Kidney epithelial cell (primary cell): ENCODE measurements around the gene DIP2C. TPM values are rescaled to one million over a fixed set of nuclear protein-coding genes. Genes with fewer than 3 reads are reported as not detected.
A peak's percentile ranks its signal among the peaks of the same experiment; 100 is the strongest.
"Not testable (repeated sequence)": the region's sequence is repeated elsewhere in the genome, so short reads cannot be mapped to it uniquely, and the experiment has no call there.

Experiments
- DNase-seq: peaks from one replicate; pipeline ENCODE4 v3.0.0-alpha.2; 2010; ENCODE audit warnings: low read depth
- H3K27me3 ChIP-seq: 2 replicates; pipeline ENCODE4 v1.6.0; 2011; ENCODE audit warnings: low read length; ENCODE audit not compliant: control insufficient read depth, insufficient read depth
- H3K36me3 ChIP-seq: 2 replicates; pipeline ENCODE4 v1.5.1; 2011; ENCODE audit warnings: low read length; ENCODE audit not compliant: control insufficient read depth, insufficient read depth
- H3K4me3 ChIP-seq: 2 replicates; pipeline ENCODE4 v1.5.1; 2011; ENCODE audit warnings: low read depth, mild to moderate bottlenecking, control low read depth, low read length
- total RNA-seq: library from RNA; depleted of rRNA; stranded (reverse); fragments of >200 nt; gene quantifications from 2 replicates; pipeline ENCODE4 v1.2.3, GENCODE V29; 2015
- TF ChIP-seq, protein P1 (sequence below): IDR thresholded peaks from 2 replicates; pipeline ENCODE4 v1.5.1; 2011; ENCODE audit warnings: mild to moderate bottlenecking, moderate library complexity, low read length, control low read depth, inconsistent platforms; ENCODE audit not compliant: insufficient read depth, poor library complexity, severe bottlenecking

Gene DIP2C
- total RNA-seq, 1 donor from 2014 or later, result 19.2 TPM

DNA sequence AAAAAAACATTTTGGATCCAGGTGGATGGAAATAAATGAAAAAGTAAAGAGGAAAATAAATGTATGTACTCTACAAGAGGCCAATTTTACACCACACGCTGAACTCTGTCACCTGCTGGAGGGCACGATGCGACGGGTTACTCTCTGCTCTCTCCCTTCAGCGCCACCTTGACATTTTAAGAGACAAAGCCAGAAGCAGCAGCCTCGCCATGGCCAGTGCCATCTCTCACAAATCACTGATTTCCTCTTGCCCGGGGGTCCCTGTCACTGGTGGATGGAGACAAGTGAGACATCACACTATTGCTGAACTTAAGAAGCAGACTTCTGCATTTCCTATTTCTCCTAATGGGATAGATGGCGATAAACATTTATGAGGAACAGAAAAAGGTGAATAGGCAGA, 364.2 kb downstream of the DIP2C start:
- no peak for DNase-seq
- H3K4me3 ChIP-seq, result no peak overlapping the region
- H3K27me3 ChIP-seq, result no peaks in the 10 kb centered on the region
- TF ChIP-seq, protein P1, sequence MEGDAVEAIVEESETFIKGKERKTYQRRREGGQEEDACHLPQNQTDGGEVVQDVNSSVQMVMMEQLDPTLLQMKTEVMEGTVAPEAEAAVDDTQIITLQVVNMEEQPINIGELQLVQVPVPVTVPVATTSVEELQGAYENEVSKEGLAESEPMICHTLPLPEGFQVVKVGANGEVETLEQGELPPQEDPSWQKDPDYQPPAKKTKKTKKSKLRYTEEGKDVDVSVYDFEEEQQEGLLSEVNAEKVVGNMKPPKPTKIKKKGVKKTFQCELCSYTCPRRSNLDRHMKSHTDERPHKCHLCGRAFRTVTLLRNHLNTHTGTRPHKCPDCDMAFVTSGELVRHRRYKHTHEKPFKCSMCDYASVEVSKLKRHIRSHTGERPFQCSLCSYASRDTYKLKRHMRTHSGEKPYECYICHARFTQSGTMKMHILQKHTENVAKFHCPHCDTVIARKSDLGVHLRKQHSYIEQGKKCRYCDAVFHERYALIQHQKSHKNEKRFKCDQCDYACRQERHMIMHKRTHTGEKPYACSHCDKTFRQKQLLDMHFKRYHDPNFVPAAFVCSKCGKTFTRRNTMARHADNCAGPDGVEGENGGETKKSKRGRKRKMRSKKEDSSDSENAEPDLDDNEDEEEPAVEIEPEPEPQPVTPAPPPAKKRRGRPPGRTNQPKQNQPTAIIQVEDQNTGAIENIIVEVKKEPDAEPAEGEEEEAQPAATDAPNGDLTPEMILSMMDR, result no peak
- peaks cover 3% of the 10 kb centered on the region for H3K36me3 ChIP-seq

DNA sequence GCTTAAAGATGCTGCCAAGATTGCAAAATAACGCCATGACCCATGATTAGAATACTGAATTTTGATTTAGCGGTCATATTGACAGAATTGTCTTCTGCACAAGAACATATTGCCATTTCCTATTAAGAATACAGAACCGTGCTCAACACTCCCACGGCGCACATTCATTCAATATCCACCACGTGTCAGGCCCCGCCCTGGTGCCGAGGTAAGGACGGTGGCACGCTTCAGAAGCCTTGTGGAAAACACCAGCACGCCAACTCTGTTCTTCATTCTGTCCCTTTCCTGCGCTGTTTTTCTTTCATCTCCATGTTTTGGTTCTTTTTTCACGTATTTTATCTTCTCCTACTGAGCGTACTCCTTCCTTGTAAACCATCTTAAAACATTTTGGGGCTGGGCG, 364.9 kb downstream of the DIP2C start:
- TF ChIP-seq, protein P1, result no peak
- peaks cover 3% of the 10 kb centered on the region for H3K36me3 ChIP-seq

DNA sequence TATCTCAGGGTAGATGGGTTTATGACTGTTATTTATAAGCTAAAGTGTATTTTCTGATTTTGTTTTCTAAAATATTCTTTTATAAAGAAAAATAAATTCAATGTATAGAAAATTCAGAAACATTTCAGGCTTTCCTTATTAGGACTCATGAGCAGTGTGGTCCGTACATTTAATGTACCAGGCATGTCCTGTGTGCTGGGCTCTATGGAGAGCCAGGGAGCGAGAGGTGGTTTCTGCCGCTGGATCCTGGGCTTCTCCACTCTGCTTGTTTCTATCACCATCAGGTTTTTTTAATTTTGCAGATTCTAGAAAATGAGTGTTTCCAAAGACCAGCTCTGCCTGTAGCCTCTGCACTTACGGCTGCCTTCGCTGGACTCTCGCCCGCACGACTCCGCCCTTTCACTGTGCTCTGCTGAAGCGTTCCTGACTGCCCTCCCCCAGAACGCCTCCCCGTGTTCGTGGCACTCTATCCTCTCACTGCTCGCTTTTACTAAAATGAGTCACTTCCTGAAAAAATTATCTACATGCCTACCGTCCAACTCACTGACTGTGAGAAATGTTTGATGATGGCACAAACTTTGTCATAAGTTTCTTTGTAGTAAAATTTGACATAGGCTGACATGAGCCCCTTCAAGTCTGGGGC, 365.7 kb downstream of the DIP2C start:
- DNase-seq, result peak; percentile 85
- TF ChIP-seq, protein P1, result no peak
- Histone ChIP-seq H3K36me3 (peaks cover 3% of the 10 kb centered on the region), H3K27me3 (no peaks in the 10 kb centered on the region), H3K4me3 (no peak overlapping the region)

More for the DNA sequence above, 364.9 kb downstream of the DIP2C start:
- DNase-seq, result no peak
- no peak overlapping the region for H3K4me3 ChIP-seq
- no peaks in the 10 kb centered on the region for H3K27me3 ChIP-seq

DNA sequence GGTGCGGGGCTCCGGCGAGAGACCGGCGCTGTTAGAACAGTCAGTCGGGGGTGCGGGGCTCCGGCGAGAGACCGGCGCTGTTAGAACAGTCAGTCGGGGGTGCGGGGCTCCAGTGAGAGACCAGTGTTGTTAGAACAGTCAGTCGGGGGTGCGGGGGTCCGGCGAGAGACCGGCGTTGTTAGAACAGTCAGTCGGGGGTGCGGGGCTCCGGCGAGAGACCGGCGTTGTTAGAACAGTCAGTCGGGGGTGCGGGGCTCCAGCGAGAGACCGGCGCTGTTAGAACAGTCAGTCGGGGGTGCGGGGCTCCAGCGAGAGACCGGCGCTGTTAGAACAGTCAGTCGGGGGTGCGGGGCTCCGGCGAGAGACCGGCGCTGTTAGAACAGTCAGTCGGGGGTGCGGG, 366.4 kb downstream of the DIP2C start:
- H3K27me3 ChIP-seq, DNase-seq, H3K36me3 ChIP-seq, H3K4me3 ChIP-seq: not testable (repeated sequence)

DNA sequence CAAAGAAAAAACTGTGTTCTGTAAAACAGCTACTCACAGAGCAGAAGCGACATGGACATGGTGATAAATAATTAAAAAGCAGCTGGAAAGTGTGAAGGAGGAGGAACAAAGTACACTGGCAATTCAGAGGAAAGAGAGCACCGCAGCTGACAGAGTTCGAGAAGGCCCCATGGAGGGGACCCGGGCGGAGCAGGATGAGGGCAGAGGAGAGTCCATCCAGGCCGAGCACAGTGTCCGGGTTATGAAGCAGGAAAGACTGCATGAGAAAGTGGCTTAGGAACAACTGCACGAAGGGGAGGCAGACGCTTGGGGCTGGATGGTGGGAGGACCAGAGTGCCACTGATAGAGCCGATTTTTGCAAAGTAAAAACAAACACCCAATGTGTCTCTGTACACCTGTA, 368.7 kb downstream of the DIP2C start:
- Histone ChIP-seq H3K4me3 (no peak overlapping the region), H3K27me3 (no peaks in the 10 kb centered on the region), H3K36me3 (peaks cover 3% of the 10 kb centered on the region)
- DNase-seq, result no peak
- TF ChIP-seq, protein P1, result no peak

DNA sequence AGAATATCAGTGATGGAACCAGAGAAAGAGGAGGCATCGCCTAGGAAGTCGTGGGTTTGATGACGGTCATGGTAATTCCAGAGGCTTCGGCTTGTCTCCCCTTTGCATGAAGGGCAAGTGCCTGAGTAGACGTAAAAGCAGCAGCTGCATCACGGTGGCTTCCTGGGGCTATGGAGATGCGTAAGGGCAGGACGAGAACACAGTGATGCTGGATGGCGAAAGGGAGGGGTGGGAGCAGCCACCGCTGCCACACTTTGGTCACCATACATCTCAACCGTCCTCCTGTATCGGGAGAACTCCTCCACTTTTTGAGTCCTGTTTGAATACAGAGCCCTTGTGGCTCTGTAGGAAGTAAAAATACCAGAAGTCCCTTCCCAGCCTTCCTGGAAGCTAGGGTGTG, 371.5 kb downstream of the DIP2C start:
- Histone ChIP-seq H3K36me3 (peaks cover 3% of the 10 kb centered on the region), H3K27me3 (no peaks in the 10 kb centered on the region), H3K4me3 (no peak overlapping the region)
- TF ChIP-seq, protein P1, result no peak
- DNase-seq, result no peak
